K562 (cell line): Measurements from ENCODE around the gene B9D2. TPM values are rescaled to one million over a fixed set of nuclear protein-coding genes. Genes with fewer than 3 reads are reported as not detected.

Source experiments
- CBFB ChIP-seq: sonication (generic); formaldehyde crosslinking; IDR thresholded peaks from 2 replicates; pipeline ENCODE4 v1.4.0; 2020; ENCODE audit warnings: mild to moderate bottlenecking, missing genetic modification reagents
- FOXM1 ChIP-seq, 2 experiments: fragments of 450-650 bp in 1 of 2; sonication (generic) in 1 of 2; formaldehyde crosslinking in 1 of 2; IDR thresholded peaks; 2 replicates each; pipeline versions ENCODE4 v1.6.1 to v1.9.0; 2017 to 2022; ENCODE audit warnings: low read depth in 2 of 2, mild to moderate bottlenecking in 2 of 2, missing genetic modification reagents in 1 of 2, moderate library complexity in 1 of 2
- HNRNPUL1 ChIP-seq: fragments of 200-400 bp; formaldehyde crosslinking; IDR thresholded peaks from 2 replicates; pipeline ENCODE4 v1.6.1; 2017; ENCODE audit warnings: low read length
- ILF3 ChIP-seq: fragments of 450-650 bp; IDR thresholded peaks from 2 replicates; pipeline ENCODE4 v1.6.1; 2018; ENCODE audit warnings: antibody characterized with exemption, mild to moderate bottlenecking, moderate library complexity, borderline replicate concordance
- PBX2 ChIP-seq, 2 experiments: IDR thresholded peaks in 1 of 2; conservative IDR thresholded peaks in 1 of 2; 2 replicates each; pipeline ENCODE4 v1.6.1; 2016; ENCODE audit warnings: low read depth in 2 of 2, mild to moderate bottlenecking in 1 of 2, missing compliant biosample characterization in 1 of 2, missing genetic modification characterization in 1 of 2, moderate library complexity in 1 of 2
- RAD21 ChIP-seq, 2 experiments: fragments of 250-450 bp in 1 of 2; fragments of 450-650 bp in 1 of 2; sonication (Bioruptor Pico) in 1 of 2; formaldehyde crosslinking in 1 of 2; IDR thresholded peaks in 1 of 2; conservative IDR thresholded peaks in 1 of 2; 2 replicates each; pipeline versions ENCODE4 v1.4.0 to v1.8.0; 2020 to 2022; ENCODE audit warnings: mild to moderate bottlenecking in 2 of 2, moderate library complexity in 1 of 2
- SIN3A ChIP-seq, 2 experiments: fragments of 150-350 bp in 1 of 2; IDR thresholded peaks; 2 replicates each; pipeline ENCODE4 v1.6.1; 2011 to 2016; ENCODE audit warnings: borderline replicate concordance in 2 of 2, low read depth in 2 of 2, low read length in 2 of 2, mild to moderate bottlenecking in 2 of 2, moderate library complexity in 2 of 2; ENCODE audit not compliant: control insufficient read depth in 1 of 2
- ZBTB7A ChIP-seq: IDR thresholded peaks from 2 replicates; pipeline ENCODE4 v1.6.1; 2011; ENCODE audit warnings: low read depth, mild to moderate bottlenecking, low read length, moderate library complexity, borderline replicate concordance; ENCODE audit not compliant: control insufficient read depth
- polyA plus RNA-seq, 8 experiments: library from polyadenylated mRNA; depleted of rRNA in 4 of 8; stranded (reverse) in 5 of 8; unstranded in 3 of 8; fragments of >200 nt; fragmentation: Nextera tagmentation in 2 of 8; fragmentation: Illumina TruSeq in 1 of 8; extraction: Ambion mirVana in 2 of 8; extraction: Trizol in 1 of 8; gene quantifications; 2 replicates each; pipeline versions ENCODE4 v1.2.1 to v1.2.3, GENCODE V29; 2011 to 2014; ENCODE audit warnings: inconsistent platforms in 1 of 8, missing spikeins in 1 of 8
- total RNA-seq, 7 experiments: library from RNA; depleted of rRNA in 6 of 7; stranded (reverse); fragments of >200 nt in 6 of 7; fragmentation: Illumina TruSeq in 2 of 7; extraction: Trizol in 2 of 7; gene quantifications; 2 replicates each; pipeline versions ENCODE4 v1.2.1 to v1.2.3, GENCODE V29; 2011 to 2021; ENCODE audit warnings: low replicate concordance in 1 of 7
- TF ChIP-seq, protein P1 (sequence below): fragments of 450-650 bp; conservative IDR thresholded peaks from 2 replicates; pipeline ENCODE4 v1.6.1; 2016; ENCODE audit warnings: missing genetic modification characterization, low read depth, mild to moderate bottlenecking, missing compliant biosample characterization, moderate library complexity
- TF ChIP-seq, protein P2 (sequence below): fragments of 200-800 bp; sonication (Bioruptor generic); IDR thresholded peaks from 2 replicates; pipeline ENCODE4 v1.6.1; 2016; ENCODE audit warnings: missing genetic modification characterization, missing compliant biosample characterization
- TF ChIP-seq, protein P3 (sequence below): fragments of 450-650 bp; formaldehyde crosslinking; IDR thresholded peaks from 2 replicates; pipeline ENCODE4 v1.4.0; 2020; ENCODE audit warnings: mild to moderate bottlenecking, mixed read lengths

The B9D2 gene
- total and polyA plus RNA-seq, 9 of the 15 experiments (the other 6 are each of a cell fraction or from before 2014, with no cell fraction given) = 0.83 to 6.9 (median 2.8) TPM

DNA sequence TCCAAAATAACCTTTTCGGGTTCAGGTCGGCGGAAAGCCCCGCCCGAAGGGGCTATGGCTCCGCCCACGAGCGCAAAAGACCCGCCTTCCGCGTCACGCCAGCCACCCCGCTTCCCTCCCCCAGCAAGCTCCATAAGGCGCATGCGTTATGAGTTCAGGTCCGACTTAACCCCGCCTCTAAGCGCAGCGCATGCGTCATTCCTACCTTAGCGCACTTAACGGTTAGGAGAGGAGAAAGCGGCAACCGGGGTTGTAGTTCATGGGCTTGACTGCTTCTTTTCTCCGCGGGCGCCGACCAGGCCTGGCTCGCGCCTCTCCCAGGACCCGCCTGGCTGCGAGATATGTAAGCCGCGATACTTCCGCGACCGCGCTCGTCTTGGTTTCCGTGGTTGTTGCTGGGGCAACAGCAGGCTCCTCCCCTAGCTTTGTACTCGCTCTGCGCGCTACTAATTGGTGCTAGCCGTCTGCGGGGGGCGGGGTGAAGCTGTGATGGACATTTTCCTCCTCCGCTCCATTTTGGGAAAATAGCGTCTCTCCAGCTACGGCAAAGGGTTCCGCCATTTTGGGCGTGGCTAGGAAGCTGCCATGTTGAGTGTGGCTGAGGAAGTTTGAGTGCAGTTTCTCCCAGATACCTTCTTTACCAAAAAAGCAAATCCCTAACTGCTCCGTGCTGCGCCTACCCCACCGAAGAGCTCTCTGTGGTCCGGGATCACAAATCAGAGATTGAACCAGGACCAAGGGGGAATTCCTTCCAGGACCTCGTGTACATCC, at the start of gene B9D2 (continued):
- TF ChIP-seq PBX2 (CRISPR knock-in tag; IDR thresholded peaks at IDR 0.05; ENCODE audit: low read depth) (no peak), PBX2 (tag; conservative IDR thresholded peaks at IDR 0.05; ENCODE audit: low read depth) (peak; percentile 92), FOXM1 (IDR thresholded peaks at IDR 0.05; ENCODE audit: low read depth) (no peak), FOXM1 (CRISPR knock-in tag; IDR thresholded peaks at IDR 0.05; ENCODE audit: low read depth) (no peak), RAD21 (CRISPR knock-in tag; conservative IDR thresholded peaks at IDR 0.05 in 1 of 2, IDR thresholded peaks at IDR 0.05 in 1 of 2) (0 out of 4 replicates have a peak, but pooled peaks of 1 of the 2 experiments have one; percentile 10), HNRNPUL1 (no peak), SIN3A (IDR thresholded peaks at IDR 0.05; ENCODE audit: borderline replicate concordance in 2 of 2, control insufficient read depth in 1 of 2, low read depth in 2 of 2, low read length in 2 of 2) (peak in 1 of 2 experiments; percentile 58; a peak in 1 of 4 replicates), ZBTB7A (peak; percentile 68; the same call in 1 of the 2 replicates), CBFB (no peak), ILF3 (no peak)
- TF ChIP-seq, protein P1, sequence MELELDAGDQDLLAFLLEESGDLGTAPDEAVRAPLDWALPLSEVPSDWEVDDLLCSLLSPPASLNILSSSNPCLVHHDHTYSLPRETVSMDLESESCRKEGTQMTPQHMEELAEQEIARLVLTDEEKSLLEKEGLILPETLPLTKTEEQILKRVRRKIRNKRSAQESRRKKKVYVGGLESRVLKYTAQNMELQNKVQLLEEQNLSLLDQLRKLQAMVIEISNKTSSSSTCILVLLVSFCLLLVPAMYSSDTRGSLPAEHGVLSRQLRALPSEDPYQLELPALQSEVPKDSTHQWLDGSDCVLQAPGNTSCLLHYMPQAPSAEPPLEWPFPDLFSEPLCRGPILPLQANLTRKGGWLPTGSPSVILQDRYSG (tag) = 0 out of 2 replicates have a peak, but pooled peaks have one; percentile 45
- TF ChIP-seq, protein P2, sequence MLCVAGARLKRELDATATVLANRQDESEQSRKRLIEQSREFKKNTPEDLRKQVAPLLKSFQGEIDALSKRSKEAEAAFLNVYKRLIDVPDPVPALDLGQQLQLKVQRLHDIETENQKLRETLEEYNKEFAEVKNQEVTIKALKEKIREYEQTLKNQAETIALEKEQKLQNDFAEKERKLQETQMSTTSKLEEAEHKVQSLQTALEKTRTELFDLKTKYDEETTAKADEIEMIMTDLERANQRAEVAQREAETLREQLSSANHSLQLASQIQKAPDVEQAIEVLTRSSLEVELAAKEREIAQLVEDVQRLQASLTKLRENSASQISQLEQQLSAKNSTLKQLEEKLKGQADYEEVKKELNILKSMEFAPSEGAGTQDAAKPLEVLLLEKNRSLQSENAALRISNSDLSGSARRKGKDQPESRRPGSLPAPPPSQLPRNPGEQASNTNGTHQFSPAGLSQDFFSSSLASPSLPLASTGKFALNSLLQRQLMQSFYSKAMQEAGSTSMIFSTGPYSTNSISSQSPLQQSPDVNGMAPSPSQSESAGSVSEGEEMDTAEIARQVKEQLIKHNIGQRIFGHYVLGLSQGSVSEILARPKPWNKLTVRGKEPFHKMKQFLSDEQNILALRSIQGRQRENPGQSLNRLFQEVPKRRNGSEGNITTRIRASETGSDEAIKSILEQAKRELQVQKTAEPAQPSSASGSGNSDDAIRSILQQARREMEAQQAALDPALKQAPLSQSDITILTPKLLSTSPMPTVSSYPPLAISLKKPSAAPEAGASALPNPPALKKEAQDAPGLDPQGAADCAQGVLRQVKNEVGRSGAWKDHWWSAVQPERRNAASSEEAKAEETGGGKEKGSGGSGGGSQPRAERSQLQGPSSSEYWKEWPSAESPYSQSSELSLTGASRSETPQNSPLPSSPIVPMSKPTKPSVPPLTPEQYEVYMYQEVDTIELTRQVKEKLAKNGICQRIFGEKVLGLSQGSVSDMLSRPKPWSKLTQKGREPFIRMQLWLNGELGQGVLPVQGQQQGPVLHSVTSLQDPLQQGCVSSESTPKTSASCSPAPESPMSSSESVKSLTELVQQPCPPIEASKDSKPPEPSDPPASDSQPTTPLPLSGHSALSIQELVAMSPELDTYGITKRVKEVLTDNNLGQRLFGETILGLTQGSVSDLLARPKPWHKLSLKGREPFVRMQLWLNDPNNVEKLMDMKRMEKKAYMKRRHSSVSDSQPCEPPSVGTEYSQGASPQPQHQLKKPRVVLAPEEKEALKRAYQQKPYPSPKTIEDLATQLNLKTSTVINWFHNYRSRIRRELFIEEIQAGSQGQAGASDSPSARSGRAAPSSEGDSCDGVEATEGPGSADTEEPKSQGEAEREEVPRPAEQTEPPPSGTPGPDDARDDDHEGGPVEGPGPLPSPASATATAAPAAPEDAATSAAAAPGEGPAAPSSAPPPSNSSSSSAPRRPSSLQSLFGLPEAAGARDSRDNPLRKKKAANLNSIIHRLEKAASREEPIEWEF (CRISPR knock-in tag) = no peak; the same call in 1 of the 2 replicates
- TF ChIP-seq, protein P3, sequence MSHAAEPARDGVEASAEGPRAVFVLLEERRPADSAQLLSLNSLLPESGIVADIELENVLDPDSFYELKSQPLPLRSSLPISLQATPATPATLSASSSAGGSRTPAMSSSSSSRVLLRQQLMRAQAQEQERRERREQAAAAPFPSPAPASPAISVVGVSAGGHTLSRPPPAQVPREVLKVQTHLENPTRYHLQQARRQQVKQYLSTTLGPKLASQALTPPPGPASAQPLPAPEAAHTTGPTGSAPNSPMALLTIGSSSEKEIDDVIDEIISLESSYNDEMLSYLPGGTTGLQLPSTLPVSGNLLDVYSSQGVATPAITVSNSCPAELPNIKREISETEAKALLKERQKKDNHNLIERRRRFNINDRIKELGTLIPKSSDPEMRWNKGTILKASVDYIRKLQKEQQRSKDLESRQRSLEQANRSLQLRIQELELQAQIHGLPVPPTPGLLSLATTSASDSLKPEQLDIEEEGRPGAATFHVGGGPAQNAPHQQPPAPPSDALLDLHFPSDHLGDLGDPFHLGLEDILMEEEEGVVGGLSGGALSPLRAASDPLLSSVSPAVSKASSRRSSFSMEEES (CRISPR knock-in tag) = no peak
